HG03066 (cell line): ENCODE measurements around the gene ACSF3.

Source experiments
- ATAC-seq: cut with Tn5 transposase; IDR thresholded peaks from one replicate; pipeline ENCODE4 v1.9.1; 2021; ENCODE audit warnings: low read depth; ENCODE audit not compliant: unreplicated experiment

Gene ACSF3

DNA sequence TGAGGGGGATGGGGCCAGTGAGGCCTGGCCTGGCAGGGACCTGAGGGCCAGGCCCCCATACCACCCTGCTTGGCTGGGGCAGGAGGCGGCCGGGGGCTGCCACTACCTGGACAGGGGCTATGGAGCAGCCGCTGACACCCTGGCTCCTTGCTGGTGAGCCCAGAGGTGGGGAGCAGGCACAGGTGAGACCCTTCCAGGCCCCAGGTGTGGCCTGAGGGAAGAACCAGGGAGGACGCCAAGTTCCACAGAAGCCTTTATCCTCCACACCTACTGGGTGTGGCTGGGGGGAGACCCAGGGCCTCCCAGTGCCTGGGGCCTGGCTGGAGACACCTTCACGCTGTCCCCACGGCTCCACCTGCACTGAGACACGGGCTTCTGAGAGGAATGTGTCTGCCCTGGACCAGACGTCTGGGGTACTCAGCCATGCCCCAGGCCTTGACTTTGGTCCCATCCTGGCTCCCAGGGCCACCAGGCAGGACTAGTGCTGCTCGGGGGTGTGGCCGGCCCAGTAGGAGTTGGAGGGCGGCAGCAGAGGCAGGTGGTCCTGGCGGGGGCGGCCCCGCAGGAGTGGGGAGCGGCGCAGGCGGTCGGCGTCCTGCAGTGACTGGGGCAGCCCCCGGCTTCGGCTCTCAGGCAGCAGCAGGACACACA, 102.0 kb downstream of the ACSF3 start:
- ATAC-seq, result no peak

DNA sequence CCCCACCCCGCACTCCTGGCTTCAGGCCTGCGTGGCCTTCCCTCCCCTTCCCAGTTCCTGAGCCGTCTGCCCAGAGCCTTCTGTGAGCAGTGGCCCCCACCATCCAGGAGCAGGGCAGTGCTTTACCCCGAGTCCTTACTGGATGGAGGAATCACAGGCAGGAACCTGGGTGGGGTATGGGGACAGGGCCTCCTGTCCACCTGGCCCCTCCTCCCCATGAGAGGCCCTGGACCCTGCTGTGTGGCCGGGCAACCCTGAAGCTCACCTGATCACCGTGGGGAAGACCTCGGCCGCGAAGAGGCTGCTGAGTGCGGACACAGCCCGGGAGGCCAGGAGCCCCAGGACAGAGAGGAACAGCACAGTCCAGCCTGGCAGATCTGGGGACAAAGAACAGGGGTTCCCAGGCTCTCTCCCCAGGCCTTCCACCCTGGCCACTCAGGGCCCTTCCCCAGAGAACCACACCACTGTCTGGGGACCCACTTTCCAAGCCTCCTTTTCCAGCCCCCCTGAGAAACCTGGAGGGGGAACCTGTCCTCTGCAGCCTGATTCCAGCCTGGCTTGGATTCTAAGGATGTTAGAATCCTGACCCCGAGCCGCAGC, 103.5 kb downstream of the ACSF3 start:
- ATAC-seq, result no peak

DNA sequence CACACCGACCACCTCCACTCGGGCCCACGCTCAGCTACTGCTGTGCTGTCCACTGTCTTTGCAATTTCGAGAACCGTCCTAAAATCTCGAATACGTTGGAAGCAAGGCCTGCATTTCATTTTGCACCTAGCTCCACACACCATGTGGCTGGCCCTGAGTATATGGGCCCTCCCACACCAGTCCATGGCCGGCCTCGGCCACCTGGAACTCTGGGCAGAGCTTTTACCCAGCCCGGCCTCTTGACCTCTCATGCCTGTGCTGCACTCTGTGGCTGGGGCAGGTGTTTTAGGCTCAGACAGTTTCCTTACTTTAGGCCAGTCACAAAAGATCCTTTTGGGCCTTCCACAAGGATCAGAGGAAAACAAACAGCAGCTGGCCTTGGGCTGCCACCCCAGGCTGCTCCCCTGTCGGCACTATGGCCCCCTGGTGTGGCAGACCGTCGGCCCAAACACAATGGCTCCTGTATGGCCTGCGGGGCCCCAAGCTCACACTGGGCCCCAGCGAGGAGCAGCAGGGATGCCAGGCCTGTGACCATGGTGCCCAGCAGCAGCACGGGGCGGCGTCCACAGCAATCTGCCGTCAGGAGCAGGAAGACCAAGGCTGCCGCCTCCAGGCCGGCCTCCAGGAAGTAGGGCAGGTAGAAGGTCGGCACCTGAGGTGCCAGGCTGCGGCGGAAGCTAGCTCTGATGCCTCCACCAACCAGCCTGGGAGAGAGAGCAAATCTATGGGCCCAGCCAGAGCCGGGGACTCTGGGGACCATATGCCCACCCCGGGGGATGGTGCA, 104.2 kb downstream of the ACSF3 start:
- no peak for ATAC-seq

DNA sequence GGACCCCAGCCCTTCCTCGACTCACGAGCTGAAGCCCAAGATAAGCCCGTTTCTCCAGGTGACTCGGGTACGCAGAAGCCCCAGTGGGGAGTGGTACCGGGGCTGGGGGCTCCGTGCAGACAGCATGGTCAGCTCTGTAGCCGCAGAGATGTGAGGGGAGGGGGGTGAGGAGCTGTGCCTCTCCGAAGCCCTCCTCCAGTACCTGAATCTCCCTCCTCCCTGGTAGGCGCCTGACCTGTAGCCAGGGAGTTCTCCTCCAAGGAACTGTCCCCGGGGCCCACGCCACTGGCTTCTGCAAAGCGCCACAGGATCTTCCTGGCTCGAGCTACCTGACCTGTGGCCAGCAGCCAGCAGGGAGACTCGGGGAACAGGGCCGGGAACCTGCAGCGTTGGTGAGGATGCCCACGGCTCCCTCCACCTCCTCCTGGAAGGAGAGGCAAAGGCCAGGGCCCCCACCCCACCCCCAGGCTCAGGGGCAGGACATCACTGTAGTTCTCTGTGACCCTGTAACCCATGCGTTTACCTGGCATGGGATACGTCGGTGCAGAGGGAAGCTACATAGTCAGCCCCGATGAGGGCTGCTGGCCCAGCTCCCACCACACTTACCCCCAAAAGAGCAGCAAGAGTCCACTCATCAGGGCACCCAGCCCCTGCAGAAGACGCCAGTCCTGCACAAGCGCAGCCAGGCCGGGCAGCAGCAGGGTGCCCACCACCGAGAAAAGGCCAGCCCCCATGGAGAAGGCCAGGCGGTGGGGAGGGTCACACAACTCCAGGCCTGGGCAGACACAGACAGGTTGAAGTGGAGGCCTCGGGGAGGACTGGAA, 105.0 kb downstream of the ACSF3 start:
- ATAC-seq, result no peak

DNA sequence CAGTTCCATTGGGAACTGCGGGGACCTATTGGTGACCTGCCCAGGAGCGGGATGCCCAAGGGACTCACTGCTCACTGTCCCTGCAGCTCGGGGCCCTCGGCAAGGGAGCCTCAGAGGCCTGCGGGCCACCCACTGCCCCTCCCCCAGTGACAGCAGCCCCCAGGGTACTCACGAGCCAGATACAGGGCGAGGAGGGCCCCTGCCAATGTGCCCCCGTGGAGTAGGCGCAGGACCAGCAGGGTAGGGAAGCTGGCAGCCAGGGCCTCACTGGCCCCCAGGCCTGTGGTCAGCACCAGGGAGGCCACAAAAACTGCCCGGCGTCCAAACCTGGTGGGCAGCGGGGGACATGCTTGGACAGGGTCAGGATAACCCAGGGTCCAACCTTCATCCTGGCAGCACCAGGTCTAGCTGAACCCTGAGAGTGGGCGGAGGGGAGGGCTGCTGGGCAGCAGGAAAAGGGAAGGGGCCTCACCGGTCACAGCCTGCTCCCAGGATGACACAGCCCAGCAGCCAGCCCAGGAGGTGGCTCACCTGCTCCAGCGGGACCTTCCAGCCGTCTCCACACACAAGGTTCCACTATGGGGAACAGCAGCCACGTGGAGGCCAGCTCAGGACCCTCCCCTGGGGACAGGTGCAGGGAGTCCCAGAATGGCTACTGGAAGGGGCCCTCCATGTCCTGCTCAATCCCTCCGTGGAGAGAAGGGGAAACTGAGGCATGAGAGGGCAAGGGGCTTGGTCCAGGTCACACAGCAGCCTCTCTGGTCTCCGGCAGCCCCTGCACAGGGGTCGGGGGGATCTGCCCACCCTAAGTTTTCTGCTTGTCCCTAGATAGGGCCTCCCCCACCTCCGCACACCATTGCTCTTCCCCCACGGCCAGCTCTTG, 105.8 kb downstream of the ACSF3 start:
- ATAC-seq, result no peak

DNA sequence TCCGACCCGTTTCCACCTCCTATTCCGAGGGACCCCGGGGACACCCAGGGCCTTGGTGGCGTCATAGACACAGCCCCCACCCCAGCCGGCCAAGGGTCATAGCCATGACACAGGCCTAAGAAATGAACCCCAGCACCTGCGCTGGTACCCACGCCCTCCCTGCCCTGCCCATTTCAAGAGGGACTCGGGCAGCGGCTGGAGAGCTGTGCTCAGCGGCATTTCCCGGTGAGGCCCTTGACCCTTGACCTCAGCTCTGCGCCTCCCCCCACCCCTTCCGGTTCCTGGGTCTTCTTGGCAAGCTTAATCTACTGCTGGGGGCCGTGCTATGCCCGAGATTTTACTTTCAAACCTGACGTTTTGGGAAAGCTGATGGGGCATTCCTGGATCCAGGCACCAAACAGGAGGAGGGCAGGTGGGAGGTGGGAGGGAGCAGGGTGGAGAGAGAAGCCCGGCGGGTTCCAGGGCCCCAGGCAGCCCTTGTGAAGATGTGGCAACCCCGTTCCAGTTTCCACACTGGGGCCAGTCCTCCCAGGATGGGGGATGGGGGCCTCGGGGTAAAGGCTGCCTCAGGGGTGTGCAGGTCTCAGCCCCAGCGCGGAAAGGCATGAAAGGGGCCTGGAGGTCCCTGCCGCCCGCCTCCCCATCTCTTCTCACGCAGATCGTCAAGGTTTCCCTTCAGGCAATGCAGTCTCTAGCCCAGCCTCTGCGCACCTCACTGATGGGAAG, 106.6 kb downstream of the ACSF3 start, which contains the start of gene SLC22A31:
SLC22A31 (minus strand) TSS at position 414 of the 726 bp plus-strand sequence; CDS start at position 378, 36 bp downstream.
- ATAC-seq, result no peak

DNA sequence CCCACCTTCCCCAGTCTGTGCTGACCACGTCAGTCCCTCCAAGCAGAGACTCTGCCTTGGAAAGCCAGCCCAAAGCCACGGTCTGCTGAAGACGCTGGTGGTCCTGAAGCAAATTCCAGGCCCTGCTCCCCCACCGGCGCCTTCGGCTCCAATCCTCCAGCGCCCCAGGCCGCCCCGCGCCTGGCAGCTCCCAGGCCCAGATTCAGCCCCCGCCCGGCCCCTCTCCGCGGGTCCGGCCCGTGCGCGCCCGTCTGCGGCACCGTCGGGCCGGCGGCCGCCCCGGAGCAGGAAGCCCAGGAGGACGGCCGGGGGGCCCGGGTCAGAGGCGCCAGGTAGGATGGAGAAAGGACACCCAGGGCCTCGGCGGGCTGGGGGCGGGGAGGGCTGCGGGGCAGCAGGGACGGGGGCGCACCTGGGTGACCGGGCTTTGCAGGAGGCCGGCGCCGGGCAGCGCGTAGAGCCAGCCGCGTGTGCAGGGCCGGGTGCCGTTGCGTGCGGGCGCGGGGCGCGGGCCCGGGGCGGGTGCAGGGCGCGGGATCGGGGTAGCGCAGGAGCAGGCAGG, 107.3 kb downstream of the ACSF3 start:
- ATAC-seq, result no peak

DNA sequence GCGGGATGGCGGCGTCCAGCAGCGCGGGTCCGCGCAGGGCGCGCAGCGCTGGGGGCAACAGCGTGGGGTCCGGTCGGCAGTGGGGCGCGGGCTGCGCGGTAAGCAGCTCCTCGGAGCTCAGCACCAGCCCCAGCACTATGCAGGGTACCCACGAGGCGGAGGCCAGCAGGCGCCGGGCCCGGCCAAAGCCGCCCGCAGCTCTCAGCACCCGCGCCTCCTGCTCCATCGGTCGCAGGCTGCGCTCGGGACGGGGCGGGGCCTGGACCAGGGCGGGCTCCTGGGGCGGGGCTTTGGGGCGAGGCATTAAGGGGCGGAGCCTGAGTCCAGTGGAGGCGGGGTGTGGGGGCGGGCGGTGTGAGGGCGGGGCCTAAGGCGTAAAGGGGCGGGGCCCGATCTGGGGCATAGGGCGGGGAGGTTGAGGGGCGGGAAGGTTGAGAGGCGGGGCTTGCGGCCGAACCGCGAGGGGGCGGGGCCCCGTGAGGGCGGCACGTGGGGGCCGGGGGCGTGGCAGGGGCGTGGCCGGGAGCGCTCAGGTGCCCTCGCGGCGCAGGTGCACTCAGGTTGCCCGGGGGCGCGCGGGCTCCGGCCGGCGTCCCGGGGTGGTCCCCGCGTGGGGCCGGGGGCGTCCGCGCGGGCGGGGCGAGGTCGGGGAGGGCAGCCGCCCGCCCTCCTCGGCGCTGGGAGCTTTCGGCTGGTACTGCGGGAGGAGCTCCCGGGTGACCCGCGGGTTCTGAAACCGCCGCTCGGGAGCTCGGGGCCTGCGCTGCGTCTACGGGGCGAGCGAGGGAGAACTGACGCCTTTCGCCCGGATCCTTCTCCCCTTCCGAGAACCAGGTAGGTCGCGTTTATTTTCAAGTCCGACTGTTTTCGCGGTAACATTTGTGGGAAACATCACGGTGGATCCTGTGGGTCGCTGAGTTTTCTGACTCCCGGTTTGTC, 108.1 kb downstream of the ACSF3 start:
- ATAC-seq, result no peak

DNA sequence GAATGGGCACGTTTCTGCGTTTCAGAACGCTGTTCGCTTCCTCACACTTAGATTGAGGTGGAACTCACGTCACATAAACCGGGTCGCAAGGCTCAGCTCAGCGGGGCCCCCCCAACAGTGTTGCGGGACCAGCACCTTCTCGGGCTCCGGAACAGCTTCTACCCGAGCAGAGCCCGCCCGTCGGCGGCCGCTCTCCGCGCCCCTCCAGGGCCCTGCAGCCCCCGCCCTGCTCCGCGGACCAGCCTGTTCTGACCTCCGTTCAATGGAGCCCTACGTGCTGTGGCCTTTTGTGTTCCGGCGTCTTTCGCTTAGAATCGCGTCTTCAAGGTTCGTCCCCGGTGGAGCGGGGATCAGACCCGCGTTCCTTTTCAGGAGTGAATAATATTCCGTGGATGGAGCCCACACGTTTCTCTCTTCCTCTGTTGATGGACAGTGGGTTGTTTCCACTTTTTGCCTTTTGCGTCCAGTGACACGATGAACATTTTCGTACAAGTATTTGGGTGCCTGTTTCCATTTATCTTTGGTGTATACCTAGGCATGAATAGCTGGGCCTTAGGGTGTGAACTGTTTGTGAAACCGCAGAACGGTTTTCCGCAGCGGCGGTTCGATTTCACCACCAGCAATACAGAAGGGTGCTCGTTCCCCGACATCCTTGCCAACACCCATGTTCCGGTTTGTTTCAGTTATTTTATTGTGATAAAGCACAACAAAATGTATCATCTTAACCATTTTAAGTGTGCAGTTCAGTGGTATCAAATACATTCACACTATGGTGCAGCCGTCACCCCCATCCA, 109.0 kb downstream of the ACSF3 start:
- ATAC-seq, result no peak
